SK-MEL-5 (cell line): Measurements from ENCODE around the gene RNF123. TPM values are rescaled to one million over a fixed set of nuclear protein-coding genes. Genes with fewer than 3 reads are reported as not detected.
"Not testable (repeated sequence)": the region's sequence is repeated elsewhere in the genome, so short reads cannot be mapped to it uniquely, and the experiment has no call there.

Source experiments
- DNase-seq: peaks from one replicate; pipeline ENCODE4 v3.0.0-alpha.2; 2016; ENCODE audit warnings: low read depth, low spot score
- in situ Hi-C: cut with HindIII; loops from 2 replicates; pipeline ENCODE4 v1.10.0; 2016; ENCODE audit warnings: low sequenced_read_pairs, high pct_unique_total_duplicates, low pct_unique_long_range_greater_than_20kb
- total RNA-seq: library from RNA; depleted of rRNA; stranded (reverse); fragments of >200 nt; shearing (Covaris generic); gene quantifications from 2 replicates; pipeline ENCODE4 v1.2.3, GENCODE V29; 2014

The RNF123 gene
- total RNA-seq, 1 experiment from 2014 or later = 33.5 TPM

DNA sequence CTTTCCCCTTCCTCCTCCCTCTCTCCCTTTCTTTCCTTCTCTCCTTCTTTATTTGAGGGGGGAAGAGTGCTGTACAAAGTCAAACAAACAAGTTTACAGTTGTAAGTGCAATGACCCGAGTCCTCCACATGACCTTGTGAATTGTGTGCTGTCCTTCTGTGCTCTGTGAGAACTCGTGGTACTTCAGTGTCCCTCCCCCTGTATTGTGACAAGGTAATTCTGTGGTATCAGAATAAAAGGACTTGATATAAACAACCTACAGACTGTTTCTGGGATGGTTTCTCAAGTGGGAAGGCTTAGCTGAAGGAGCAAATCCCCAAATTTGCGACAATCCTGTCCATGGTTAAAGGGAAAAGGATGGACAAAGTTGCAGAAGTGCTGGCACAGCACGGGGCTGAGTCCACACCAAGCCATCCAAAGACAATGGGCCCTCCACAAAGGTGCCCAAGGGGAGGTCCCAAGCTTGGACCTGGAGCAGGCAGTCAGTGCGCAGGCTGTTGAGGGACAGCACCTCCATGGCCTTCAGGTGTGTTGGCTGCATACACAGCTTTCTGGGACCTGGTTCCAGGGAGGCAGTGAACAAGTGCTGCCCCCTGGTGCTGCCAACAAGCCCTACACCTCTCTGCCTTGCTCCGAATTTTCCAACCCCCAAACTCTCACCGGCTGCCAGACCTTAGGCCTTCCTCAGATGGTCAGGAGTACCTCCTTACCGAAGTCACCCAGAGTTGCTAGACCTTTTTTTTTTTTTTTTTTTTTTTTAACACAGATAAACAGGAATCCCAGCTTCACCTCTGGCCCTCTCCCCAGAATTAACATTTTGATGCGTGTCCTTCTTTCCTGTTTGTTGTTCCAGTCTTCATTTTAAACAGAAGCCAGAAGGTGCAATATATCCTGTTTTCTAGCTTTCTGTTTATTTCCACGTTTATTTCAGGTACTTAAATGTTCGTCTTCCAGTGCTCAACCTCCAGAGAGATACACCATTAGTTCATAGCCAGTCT lies 17.8 kb upstream of the RNF123 start:
- in situ Hi-C loops = no loop called here

DNA sequence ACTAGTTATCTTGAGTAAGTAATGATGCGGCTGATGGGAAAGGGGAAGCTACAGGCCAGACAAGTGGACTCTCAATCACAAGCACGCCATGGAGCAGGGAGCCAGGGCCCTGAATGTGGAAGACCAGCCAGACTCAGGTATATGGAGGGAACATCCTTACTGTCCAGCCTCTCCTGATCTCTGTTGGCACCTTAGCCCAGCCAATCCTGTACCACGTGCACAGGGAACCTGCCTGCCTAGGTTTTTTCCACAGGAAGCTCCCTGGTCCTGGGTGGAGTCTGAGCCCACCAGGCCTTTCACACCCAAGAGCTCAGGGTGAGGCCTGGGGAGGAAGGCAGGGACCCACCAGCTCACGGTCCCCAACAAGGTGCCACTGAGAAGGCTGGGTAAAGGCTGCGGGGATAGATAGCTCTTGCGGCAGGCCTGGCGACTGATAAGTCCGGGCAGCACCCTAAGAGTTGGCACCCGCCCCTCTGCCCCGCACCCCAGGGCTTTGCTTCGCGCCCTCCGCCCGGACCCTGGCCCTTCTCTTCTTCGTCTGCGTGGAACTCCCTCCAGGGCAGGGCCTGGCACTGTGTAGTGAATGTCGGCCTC lies 16.1 kb upstream of the RNF123 start:
- peak; percentile 12 for DNase-seq
- in situ Hi-C loops = no loop called here

More for the DNA sequence above, 17.8 kb upstream of the RNF123 start:
- peak; percentile 75 for DNase-seq

DNA sequence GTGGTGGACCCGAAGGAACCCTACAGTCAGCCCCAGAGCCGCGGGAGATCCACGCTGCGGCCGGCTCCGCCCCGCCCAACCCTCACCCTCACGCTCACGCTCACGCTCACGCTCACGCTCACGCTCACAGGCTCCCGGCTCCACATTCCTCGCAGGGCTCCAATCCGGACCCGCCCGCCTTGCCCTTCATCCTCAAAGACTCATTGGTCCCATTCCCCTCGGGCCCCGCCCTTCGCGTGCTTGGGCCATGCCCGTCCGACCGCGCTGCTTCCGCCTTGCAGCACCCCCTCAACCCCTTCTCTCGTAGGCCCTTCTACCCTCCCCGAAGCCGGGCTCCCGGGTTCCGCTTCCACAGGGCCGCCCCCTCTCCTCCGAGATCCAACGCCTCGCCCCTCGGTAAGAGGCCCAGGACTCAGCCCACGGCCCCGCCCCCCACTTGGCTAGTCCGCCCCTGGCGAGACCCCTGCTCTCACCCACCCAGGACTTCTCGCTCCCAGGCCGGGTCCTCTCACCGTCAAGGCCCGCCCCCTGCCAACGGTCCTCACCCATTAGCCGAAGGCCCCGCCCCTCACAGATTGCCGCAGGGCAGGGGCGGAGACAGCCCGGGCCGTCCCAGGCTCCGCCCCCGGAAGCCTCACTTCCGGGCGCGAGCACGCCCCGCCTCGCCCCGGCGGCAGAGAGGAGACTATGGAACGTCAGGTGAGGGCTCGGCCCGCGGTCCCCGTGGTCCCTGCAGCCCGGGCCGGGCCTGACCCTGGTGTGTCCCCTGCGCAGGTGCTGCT lies 15.5 kb upstream of the RNF123 start, which contains the start of gene APEH:
Gene APEH, plus strand, starts transcription at position 637 of the 782 bp plus-strand sequence. Its CDS starts 51 bp downstream, at position 688.
- in situ Hi-C loops = no loop called here
- DNase-seq = peak; percentile 96

DNA sequence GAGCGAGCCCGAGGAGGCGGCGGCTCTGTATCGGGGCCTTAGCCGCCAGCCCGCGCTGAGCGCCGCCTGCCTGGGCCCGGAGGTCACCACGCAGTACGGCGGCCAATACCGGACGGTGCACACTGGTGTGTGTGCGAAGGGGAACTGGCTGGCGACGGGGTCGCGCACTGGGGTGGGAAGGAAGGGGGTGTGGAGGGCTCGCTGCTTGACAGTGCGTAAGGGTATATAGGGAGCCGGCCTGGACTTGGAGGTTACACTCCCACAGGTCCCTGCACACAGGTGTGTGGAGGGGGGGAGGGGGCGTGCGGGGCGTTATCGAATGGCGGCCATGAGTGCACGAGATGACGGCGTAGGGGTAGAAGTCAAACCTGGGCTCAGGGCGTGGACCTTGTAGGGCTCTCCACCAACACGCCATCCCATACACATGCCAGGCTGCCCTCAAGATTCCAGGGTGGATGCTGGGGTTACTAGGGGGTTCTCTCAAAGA lies 14.8 kb upstream of the RNF123 start:
- in situ Hi-C loops = no loop called here
- DNase-seq = no peak

DNA sequence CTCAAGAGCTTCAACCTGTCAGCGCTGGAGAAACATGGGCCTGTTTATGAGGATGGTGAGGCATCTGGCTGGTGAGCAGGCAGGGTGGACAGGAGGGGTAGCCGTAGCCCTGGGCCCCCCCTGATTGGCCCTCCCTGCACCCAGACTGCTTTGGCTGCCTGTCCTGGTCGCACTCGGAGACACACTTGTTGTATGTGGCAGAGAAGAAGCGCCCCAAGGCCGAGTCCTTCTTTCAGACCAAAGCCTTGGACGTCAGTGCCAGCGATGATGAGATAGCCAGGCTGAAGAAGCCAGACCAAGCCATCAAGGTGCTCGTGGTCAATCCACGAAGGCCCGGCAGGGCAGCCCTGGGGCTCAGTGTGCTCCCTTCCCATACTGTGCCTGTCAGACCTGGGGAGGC lies 13.4 kb upstream of the RNF123 start:
- DNase-seq = no peak
- in situ Hi-C loops = no loop called here

DNA sequence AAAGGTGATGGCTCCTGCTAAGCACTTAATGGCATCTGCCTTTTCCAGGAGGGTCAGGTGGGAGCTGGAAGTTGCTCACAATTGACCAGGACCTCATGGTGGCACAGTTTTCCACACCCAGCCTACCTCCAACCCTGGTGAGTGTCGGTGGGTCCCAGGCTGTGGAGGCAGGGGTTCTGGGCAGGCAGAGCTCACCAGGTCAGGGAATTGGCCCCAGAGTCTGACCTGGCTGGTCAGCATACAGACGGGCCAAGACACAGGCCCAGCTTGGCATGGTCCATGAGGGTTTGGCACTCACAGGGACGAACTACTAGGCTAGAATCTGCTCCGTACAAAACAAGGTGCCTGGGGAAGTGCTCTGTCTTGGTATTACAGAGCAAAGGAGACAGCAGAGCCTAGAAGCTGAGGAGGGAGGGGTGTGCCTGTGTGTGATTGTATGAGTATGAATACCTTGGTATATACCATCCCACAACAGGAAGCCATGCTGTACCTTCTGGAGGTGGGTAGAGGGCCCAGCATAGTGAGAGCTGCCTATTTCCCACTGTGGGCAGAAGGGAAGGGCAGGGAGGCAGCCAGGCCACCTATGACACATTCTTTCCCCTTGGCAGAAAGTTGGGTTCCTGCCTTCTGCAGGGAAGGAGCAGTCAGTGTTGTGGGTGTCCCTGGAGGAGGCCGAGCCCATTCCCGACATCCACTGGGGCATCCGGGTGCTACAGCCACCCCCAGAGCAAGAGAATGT lies 8.7 kb upstream of the RNF123 start:
- DNase-seq = no peak
- in situ Hi-C loops = no loop called here

DNA sequence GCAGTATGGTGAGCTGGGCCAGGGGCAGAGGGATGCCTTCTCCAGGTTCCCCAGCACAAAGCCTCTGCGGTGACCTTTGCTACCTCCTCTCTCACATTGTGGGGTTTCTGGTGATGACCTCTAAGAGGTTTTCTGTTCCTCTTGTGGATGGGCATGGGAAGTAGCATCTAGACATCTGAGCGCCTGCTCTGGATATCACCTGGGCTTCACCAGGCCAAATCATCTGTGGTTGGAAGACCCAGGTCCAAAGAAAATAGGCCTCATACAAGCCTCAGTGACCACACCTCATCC lies 8.2 kb upstream of the RNF123 start:
- DNase-seq = no peak
- in situ Hi-C loops = no loop called here

DNA sequence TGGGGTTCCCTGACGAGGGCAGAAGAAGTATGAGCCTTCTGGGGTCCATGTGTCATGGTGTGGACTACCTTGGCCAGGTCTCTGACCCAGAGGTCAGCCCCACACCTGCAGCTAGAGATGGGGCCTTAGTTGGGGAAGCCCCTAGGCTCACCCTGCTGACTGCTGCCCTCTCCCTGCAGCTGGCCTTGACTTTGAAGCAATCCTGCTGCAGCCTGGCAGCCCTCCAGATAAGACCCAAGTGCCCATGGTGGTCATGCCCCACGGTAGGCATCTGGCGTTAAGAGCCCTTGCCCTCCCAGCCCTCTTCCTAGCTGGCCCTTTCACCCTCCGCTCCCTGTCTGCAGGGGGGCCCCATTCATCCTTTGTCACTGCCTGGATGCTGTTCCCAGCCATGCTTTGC lies 7.8 kb upstream of the RNF123 start:
- in situ Hi-C loops = no loop called here
- DNase-seq = no peak

DNA sequence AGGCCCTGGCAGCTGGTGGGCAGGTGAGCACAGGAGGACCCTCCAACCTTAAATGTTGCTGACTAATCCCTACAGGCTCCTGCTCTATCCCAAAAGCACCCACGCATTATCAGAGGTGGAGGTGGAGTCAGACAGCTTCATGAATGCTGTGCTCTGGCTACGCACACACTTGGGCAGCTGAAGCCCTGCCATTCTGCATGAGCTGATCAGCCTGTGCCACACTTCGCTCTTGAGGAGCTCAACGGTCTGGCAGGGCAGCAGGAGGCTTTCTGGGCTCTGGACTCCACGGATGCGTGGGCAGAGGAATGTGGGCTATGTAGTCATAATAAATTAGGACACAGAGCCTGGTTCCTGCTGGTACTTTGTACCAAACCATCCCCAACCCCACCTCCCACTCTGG lies 6.2 kb upstream of the RNF123 start:
- no peak for DNase-seq
- in situ Hi-C loops = no loop called here

DNA sequence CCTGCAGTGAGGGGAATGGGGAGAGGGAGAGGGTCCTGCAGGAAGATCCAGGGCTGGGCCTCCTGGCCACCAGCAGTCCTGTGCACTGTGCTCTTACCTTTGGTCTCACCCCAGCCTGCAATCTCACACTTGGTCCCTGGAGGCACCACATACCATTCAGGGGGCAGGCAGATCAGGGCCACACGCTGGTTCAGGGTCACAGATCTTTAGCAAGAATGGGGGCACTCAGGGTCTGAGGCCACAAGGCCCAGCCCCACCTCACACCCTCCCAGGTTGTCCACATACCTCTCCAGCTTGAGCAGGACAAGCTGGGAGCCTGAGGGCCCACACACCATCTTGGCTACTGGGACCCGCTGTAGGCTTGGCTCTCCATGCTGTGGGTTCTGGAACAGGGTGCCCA lies 4.9 kb upstream of the RNF123 start:
- in situ Hi-C loops, DNase-seq: not testable (repeated sequence)

DNA sequence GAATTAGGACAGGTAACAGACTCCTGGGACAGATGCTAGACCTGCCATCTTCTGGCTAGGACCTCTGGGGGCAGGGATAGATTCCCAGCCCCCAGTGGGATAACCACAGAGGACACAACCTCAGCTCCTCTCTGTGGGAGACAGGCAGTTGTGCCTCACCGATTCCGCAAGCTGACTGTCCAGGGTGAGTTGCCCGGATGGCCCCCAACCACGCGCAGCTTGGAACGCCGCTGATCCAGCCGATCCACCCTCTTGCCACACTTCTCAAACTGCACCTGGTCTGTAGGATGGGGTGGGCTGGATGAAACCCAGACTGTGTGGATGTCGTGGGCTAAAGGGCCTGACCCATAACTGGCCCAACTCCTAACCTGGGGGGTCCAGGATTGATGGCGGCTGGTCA lies 4.3 kb upstream of the RNF123 start:
- DNase-seq, in situ Hi-C loops: not testable (repeated sequence)

DNA sequence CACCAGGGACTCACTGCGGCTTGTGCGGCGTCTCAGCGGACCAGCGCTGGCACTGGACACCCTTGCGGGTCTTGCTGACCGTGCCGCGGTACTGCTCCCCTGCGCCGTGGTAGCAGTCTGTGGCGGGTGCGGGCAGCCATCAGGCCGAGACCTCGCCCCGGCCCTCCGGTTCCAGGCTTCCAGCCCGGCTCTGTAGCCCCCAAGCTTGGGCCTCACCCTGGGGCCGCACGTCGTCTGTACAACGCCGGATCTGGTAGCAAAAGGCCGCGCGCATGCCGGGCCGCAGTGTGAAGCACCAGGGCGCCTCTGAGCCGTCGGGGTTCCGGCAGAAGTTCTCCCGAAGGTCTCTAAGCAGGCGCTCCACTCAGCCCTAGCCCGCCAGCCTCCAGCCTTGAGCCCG lies 3.5 kb upstream of the RNF123 start:
- DNase-seq, in situ Hi-C loops: not testable (repeated sequence)

DNA sequence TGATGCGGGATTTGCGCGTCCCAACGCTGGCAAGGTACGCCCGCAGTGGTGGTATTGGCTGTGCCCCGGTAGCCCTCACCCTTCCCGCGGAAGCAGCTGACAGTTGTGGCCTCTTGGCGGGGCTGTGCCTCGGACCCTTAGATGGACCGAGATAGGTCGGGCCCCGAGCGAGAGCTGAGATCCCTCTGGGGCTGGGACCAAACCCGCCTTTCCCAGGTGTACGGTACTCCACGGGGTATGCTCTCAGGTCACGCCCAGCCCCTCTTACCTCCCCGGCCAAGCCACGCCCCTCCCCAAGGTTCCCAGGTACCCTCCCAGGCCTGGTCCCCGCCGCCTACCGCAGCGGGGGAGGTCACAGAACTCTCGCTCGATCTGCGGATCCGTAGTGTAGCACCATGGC lies 3.0 kb upstream of the RNF123 start:
- DNase-seq, in situ Hi-C loops: not testable (repeated sequence)

DNA sequence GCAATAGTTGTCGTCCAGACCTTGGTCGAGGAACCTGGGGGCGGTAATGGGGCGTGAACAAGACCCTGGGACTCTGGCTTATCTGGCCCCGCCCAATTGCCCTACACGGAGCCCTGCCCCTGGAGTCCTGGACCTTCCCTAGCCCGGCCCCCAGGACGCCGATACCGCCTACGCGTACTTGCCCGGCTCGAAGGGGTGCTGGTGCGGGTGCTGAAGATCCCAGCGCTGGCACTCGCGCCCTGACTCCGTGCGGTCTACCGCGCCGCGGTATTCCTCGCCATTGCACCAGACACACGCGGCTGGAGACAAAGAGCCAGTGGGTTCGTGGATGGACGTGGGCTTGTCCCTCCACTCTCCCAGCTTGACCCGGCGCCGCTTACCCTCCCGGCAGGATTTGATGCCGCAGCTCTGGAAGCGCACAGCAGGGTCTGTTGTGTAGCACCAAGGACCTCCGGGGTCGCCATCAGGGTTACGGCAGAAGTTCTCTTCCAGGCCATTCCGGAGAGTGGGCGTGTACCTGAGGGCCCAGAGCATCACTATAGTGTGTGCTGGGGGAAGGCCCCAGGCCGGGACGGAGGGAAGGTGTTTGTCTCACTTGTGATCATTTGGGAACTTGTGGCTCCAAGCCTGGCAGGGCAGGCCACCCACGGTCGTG lies 2.5 kb upstream of the RNF123 start:
- peak; percentile 32 for DNase-seq
- in situ Hi-C loops = not testable (repeated sequence)

DNA sequence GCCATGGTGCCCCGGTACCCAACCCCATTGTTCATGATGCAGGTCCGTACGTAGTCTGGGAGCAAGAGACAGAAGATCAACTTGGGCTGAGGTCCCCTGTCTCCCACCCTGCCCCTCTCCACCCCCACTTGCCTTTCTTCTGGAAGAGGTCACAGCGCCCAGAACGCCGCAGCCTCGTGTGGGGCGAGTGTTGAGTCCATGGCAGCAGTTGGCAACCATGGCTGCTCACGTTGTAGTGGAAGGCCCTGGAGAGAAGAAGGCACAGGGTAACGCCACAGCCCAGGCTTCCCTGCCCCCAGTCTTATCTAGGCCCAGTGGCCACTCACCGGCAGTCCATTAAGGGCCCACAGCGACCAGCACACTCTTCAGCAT lies 1.9 kb upstream of the RNF123 start:
- DNase-seq, in situ Hi-C loops: not testable (repeated sequence)

DNA sequence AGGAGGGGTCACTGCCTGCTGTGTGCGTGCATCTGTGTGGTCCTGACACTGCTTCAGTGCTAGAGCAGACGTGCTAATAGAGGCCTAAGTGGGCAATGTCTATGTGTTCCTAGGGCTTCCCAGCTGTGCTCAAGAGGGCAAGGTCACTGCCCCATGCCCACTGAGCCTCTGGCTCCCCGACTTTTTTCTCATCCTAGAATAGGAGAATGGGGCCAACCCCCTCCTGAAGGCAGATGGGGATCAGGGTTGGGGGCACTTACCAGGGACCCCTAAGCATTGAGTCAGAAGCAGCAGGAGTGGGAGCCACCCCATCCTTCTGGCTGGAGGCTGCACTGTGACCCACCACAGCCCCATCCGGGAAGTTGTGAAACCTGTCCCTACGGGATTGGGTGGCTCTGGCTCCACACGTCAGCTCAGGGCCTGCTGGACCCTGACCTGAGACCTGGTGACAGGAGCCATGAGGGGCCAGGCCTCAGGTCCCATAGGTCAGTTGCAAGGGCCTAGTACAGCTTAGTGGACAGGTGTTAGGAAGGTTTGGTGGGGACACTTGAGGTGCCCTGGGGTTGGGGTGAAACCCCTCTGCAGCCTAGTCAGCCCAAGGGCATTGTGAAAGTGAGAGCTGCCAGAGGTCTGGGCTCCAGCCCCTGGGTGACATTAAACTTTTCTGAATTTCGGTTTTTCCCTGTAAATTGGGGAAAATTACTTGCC lies 865 bp upstream of the RNF123 start:
- DNase-seq, in situ Hi-C loops: not testable (repeated sequence)
